GM10266 (cell line): ENCODE results near the gene LSM12.

ENCODE experiments used
- DNase-seq: peaks from one replicate; pipeline ENCODE4 v3.0.0; 2012; ENCODE audit errors: extremely low spot score
- TF ChIP-seq, protein P1 (sequence below): IDR thresholded peaks from 2 replicates; pipeline ENCODE4 v1.5.1; 2012; ENCODE audit warnings: mild to moderate bottlenecking, low read depth; ENCODE audit not compliant: control insufficient read depth, insufficient read depth; ENCODE audit errors: missing control alignments

Gene LSM12

DNA sequence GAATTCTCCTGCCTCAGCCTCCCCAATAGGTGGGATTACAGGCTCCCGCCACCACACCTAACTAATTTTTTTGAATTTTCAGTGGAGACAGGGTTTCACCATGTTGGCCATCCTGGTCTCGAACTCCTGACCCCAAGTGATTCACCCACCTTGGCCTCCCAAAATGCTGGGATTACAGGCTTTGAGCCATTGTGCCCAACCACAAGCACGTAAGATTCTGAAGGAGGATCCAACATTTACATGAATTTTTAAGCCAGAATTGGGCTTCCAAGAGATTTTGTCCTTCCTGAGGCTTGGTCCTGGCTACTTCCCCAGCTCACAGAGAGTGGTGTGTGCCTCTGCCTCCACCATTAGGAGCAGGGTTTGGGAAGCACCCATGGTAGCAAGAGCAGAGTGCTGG lies 15.2 kb upstream of the LSM12 start:
- no peak for DNase-seq
- TF ChIP-seq, protein P1, sequence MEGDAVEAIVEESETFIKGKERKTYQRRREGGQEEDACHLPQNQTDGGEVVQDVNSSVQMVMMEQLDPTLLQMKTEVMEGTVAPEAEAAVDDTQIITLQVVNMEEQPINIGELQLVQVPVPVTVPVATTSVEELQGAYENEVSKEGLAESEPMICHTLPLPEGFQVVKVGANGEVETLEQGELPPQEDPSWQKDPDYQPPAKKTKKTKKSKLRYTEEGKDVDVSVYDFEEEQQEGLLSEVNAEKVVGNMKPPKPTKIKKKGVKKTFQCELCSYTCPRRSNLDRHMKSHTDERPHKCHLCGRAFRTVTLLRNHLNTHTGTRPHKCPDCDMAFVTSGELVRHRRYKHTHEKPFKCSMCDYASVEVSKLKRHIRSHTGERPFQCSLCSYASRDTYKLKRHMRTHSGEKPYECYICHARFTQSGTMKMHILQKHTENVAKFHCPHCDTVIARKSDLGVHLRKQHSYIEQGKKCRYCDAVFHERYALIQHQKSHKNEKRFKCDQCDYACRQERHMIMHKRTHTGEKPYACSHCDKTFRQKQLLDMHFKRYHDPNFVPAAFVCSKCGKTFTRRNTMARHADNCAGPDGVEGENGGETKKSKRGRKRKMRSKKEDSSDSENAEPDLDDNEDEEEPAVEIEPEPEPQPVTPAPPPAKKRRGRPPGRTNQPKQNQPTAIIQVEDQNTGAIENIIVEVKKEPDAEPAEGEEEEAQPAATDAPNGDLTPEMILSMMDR, result no peak

DNA sequence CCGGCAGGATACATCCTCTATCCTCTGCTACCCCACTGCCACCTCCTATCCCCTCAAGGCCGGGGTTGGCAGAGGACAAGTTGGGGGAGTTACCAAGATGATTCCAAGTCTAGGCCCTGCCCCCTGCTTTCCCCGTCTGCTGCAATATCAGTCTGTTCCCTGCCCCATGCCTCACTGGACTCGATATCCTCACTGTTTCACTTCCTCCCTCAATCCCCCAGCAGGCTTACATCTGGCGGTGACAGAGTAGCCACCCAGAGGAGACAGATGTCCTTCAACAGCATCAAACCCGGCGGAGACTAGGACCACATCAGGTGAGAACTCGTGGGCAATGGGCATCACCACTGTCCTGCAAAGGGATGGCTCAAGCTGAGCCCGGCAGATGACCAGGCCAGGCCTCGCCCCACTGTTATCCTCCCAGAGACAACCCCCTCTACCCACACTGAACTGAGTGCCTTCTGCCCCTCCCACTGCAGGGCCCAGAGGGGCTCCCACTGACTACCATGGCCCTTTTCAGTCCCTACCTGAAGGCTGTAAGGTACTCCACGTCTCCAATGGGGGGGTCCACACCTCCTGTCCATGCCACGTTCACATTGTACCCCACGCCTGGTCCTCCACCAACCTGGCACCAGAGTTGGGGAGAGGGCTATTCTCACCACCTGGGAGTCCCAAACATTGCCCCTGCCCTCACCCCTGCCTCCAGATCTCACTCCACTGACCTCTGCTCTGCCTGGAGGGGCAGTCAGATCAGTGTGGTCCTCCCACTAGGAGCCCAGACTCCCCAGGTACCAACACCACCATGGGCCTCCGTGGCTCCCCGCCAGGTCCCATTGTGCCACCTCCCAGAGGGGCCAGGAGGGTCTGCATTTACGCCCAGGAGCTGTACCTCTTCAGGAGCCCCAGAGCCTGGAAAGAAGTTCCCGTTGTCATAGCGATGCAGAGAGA lies 13.7 kb upstream of the LSM12 start:
- no peak for DNase-seq
- TF ChIP-seq, protein P1, result no peak

DNA sequence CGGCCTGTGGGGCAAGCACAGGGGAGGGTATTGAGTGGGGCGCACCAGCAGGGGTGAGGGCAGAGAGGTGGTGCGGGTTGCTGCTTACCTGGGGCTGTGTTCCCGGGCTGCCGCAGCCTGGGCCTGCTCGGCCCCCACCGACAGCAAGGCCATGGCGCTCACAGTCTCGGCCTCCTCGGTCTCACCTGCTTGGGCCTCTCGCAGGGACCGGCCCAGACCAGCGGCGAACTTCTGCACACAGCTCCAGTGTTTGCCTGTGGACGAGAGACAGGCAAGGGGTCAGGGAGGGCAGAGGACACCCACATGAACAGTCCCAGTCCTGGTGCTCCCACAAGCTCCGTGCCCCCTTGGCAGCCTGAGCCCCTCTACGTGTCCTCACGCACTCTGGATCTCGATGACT lies 11.9 kb upstream of the LSM12 start:
- TF ChIP-seq, protein P1, result no peak
- DNase-seq, result no peak

DNA sequence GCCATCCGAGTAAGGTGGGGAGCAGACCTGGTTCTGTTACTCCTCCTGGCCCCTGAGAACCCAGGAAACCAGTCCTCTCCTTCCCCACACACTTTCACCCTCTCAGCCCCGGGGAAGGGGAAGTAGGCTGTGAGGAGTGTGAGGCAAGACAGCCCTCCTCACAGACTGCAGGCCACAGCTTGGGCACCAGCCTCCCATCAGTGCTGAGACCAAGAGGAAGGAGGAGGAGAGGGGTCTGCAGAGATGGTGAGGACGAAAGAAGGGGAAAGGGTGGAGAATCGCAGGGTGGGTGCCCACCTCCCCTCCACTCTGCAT lies 11.1 kb upstream of the LSM12 start:
- no peak for DNase-seq
- TF ChIP-seq, protein P1, result no peak

DNA sequence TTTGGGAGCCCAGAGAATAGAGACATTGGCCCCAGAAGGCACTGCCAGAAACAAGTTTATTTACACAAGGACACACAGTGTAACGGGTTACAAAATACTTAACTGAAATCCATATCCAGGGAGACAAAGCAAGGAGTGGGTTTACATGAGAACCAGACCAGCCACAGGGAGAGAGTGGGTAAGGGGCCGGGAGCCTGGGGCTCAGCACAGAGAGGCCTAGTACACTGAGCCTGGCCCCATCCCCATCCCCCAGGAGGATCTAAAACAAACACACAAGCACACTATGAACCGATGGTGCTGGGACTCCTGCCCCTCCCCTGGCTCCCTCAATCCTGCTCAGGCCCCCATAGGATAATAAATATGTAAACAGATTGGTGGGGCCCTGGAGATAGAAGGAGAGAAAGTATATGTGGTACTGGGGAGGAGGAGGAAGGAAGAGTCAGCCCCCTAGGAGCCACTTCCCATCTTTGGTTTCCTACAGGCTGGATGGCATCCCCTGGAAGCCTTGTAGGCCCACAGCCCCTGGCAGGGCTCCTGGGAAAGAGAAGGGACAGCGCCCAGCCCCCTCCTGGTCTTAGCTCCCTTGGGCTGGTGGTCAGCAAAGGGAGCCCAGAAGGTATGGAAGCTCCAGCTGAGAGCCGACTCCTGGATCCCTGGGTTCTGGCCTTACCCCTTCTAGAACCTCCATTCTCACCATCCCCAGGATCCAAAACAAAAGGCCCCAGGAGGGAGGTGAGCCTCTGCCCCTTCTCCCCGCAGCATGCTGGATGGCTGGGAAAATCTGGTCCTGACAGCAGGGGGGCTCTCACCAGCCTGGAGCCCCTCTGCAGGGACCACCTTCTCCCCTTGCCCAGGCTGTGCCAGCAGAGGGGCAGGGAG lies 10.5 kb upstream of the LSM12 start:
- TF ChIP-seq, protein P1, result no peak
- no peak for DNase-seq

DNA sequence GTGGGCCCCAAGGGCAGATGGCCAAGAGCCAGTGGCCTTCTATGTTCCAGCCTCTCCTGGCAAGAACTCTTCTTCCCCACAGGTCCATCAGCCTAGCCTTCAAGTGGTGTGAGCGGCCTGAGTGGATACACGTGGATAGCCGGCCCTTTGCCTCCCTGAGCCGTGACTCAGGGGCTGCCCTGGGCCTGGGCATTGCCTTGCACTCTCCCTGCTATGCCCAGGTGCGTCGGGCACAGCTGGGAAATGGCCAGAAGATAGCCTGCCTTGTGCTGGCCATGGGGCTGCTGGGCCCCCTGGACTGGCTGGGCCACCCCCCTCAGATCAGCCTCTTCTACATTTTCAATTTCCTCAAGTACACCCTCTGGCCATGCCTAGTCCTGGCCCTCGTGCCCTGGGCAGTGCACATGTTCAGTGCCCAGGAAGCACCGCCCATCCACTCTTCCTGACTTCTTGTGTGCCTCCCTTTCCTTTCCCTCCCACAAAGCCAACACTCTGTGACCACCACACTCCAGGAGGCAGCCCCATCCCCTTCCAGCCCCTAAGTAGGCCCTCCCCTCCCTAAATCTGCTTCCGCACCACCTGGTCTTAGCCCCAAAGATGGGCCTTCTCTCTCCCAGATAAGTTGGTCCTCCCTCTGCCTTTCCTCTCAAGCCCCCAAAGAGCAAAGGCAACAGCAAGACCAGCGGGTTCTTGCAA lies 9.3 kb upstream of the LSM12 start:
- TF ChIP-seq, protein P1, result no peak
- no peak for DNase-seq
